ENCODE results near the gene HSD17B11.
"Not testable (repeated sequence)": the region's sequence is repeated elsewhere in the genome, so short reads cannot be mapped to it uniquely, and the experiment has no call there.

HSD17B11 gene

GRCh38 chr4:87354168-87355102 is 36.6 kb downstream of the HSD17B11 start:
- no peak overlapping the region for H3K4me3 ChIP-seq (ENCODE audit: low read depth, low read length)
- no peak for DNase-seq (ENCODE audit: low read depth)
- TF ChIP-seq CTCF (IDR thresholded peaks at IDR 0.05; ENCODE audit: low read depth, low read length, missing control alignments), result no peak

- TF ChIP-seq CTCF (IDR thresholded peaks at IDR 0.05; ENCODE audit: low read depth, low read length, missing control alignments), result peak; percentile 65
- peak; percentile 7 for DNase-seq (ENCODE audit: low read depth)
- H3K4me3 ChIP-seq (ENCODE audit: low read depth, low read length), result no peak overlapping the region
Measured at GRCh38 chr4:87353592-87353991, 37.4 kb downstream of the HSD17B11 start.

- DNase-seq (ENCODE audit: low read depth), result no peak
- no peak overlapping the region for H3K4me3 ChIP-seq (ENCODE audit: low read depth, low read length)
- TF ChIP-seq CTCF (IDR thresholded peaks at IDR 0.05; ENCODE audit: low read depth, low read length, missing control alignments), result no peak
Measured at GRCh38 chr4:87345139-87345538, 45.8 kb downstream of the HSD17B11 start.

- H3K4me3 ChIP-seq (ENCODE audit: low read depth, low read length), result no peak overlapping the region
- DNase-seq (ENCODE audit: low read depth), result no peak
- TF ChIP-seq CTCF (IDR thresholded peaks at IDR 0.05; ENCODE audit: low read depth, low read length, missing control alignments), result no peak
Measured at GRCh38 chr4:87342872-87343271, 48.1 kb downstream of the HSD17B11 start.

- not testable (repeated sequence) for H3K4me3 ChIP-seq (ENCODE audit: low read depth, low read length); DNase-seq (ENCODE audit: low read depth)
Measured at GRCh38 chr4:87341954-87342635, 48.9 kb downstream of the HSD17B11 start.

GRCh38 chr4:87339440-87339839 is 51.5 kb downstream of the HSD17B11 start:
- H3K4me3 ChIP-seq (ENCODE audit: low read depth, low read length), result no peak overlapping the region
- DNase-seq (ENCODE audit: low read depth), result no peak
- TF ChIP-seq CTCF (IDR thresholded peaks at IDR 0.05; ENCODE audit: low read depth, low read length, missing control alignments), result no peak

- DNase-seq (ENCODE audit: low read depth), result no peak
- no peak for TF ChIP-seq CTCF (IDR thresholded peaks at IDR 0.05; ENCODE audit: low read depth, low read length, missing control alignments)
- no peak overlapping the region for H3K4me3 ChIP-seq (ENCODE audit: low read depth, low read length)
Measured at GRCh38 chr4:87337361-87337760, 53.6 kb downstream of the HSD17B11 start.
